ENCODE results near the gene TMEM92.

The TMEM92 gene

GRCh38 chr17:50329716-50330115, 55.5 kb downstream of the TMEM92 start:
- no peak for DNase-seq

- no peak for DNase-seq
Observed at GRCh38 chr17:50330151-50330775, 56.0 kb downstream of the TMEM92 start.
